PFSK-1 (cell line): ENCODE data around the gene CYP26A1.

Experiments
- POLR2AphosphoS5 ChIP-seq: IDR thresholded peaks from 2 replicates; pipeline ENCODE4 v1.6.1; 2012; ENCODE audit warnings: low read depth, mild to moderate bottlenecking, control low read depth, low read length, moderate library complexity
- TAF1 ChIP-seq: IDR thresholded peaks from 2 replicates; pipeline ENCODE4 v1.6.1; 2012; ENCODE audit warnings: low read length, control low read depth, borderline replicate concordance; ENCODE audit not compliant: insufficient read depth
- TF ChIP-seq, protein P1 (sequence below), 2 experiments: IDR thresholded peaks; 2 replicates each; pipeline versions ENCODE4 v1.6.1 to v1.8.0; 2011 to 2012; ENCODE audit warnings: low read depth in 2 of 2, low read length in 2 of 2, control low read depth in 1 of 2, inconsistent platforms in 1 of 2, mild to moderate bottlenecking in 1 of 2, moderate library complexity in 1 of 2; ENCODE audit not compliant: insufficient read depth in 1 of 2

DNA sequence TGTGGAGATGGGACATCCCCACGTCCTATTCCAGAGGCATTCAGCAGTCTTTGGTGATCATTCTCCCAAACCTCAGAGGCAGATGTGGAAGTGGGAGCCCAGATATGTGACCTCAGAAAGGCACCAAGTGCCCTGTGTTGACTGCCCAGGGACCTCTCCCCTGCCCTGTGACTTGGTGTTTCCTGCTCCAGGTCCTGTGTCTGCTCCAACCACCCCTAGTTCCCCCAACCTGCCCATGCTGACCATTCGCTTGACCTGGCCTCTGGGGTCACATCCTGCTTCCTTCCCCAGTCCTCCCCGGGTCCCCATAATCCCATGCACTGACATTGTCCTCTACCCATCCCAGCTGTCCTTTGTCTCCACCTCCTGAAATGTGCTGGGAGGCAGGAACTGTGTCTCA lies 7.6 kb downstream of the CYP26A1 start:
- TF ChIP-seq POLR2AphosphoS5: no peak
- TF ChIP-seq, protein P1, sequence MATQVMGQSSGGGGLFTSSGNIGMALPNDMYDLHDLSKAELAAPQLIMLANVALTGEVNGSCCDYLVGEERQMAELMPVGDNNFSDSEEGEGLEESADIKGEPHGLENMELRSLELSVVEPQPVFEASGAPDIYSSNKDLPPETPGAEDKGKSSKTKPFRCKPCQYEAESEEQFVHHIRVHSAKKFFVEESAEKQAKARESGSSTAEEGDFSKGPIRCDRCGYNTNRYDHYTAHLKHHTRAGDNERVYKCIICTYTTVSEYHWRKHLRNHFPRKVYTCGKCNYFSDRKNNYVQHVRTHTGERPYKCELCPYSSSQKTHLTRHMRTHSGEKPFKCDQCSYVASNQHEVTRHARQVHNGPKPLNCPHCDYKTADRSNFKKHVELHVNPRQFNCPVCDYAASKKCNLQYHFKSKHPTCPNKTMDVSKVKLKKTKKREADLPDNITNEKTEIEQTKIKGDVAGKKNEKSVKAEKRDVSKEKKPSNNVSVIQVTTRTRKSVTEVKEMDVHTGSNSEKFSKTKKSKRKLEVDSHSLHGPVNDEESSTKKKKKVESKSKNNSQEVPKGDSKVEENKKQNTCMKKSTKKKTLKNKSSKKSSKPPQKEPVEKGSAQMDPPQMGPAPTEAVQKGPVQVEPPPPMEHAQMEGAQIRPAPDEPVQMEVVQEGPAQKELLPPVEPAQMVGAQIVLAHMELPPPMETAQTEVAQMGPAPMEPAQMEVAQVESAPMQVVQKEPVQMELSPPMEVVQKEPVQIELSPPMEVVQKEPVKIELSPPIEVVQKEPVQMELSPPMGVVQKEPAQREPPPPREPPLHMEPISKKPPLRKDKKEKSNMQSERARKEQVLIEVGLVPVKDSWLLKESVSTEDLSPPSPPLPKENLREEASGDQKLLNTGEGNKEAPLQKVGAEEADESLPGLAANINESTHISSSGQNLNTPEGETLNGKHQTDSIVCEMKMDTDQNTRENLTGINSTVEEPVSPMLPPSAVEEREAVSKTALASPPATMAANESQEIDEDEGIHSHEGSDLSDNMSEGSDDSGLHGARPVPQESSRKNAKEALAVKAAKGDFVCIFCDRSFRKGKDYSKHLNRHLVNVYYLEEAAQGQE (IDR thresholded peaks at IDR 0.05; ENCODE audit: insufficient read depth in 1 of 2, low read depth in 2 of 2, low read length in 2 of 2): no peak
- TF ChIP-seq TAF1: no peak
